HepG2 (cell line): Measurements from ENCODE around the gene PARP8. TPM values are rescaled to one million over a fixed set of nuclear protein-coding genes. Genes with fewer than 3 reads are reported as not detected.

Source experiments
- CBX1 ChIP-seq: IDR thresholded peaks from one replicate; pipeline ENCODE4 v1.6.1; 2016; ENCODE audit warnings: antibody characterized with exemption, low read depth
- CEBPG ChIP-seq: IDR thresholded peaks from 2 replicates; pipeline ENCODE4 v1.6.1; 2016
- HNF1B ChIP-seq: sonication (generic); formaldehyde crosslinking; IDR thresholded peaks from 2 replicates; pipeline ENCODE4 v1.5.1; 2020; ENCODE audit warnings: mild to moderate bottlenecking, moderate library complexity, missing genetic modification reagents
- KDM5B ChIP-seq: sonication (generic); formaldehyde crosslinking; IDR thresholded peaks from 2 replicates; pipeline ENCODE4 v1.4.0; 2020; ENCODE audit warnings: missing genetic modification reagents, mild to moderate bottlenecking, borderline replicate concordance
- KLF15 ChIP-seq: sonication (generic); formaldehyde crosslinking; IDR thresholded peaks from 2 replicates; pipeline ENCODE4 v1.8.1; 2023; ENCODE audit warnings: borderline replicate concordance, mild to moderate bottlenecking, inconsistent platforms, missing genetic modification reagents, mixed read lengths
- MED8 ChIP-seq: sonication (generic); formaldehyde crosslinking; IDR thresholded peaks from 2 replicates; pipeline ENCODE4 v1.8.1; 2023; ENCODE audit warnings: mild to moderate bottlenecking, missing genetic modification reagents; ENCODE audit not compliant: insufficient replicate concordance
- NBN ChIP-seq: fragments of 450-650 bp; conservative IDR thresholded peaks from 2 replicates; pipeline ENCODE4 v1.6.1; 2017
- NFKBIZ ChIP-seq: IDR thresholded peaks from 2 replicates; pipeline ENCODE4 v1.6.1; 2018; ENCODE audit warnings: missing genetic modification reagents, missing compliant biosample characterization
- NR0B2 ChIP-seq: sonication (generic); formaldehyde crosslinking; IDR thresholded peaks from 2 replicates; pipeline ENCODE4 v1.4.0; 2020; ENCODE audit warnings: mild to moderate bottlenecking, missing genetic modification reagents
- NRL ChIP-seq: sonication (generic); formaldehyde crosslinking; IDR thresholded peaks from 2 replicates; pipeline ENCODE4 v1.5.0; 2020; ENCODE audit warnings: missing genetic modification reagents, mild to moderate bottlenecking, moderate library complexity, borderline replicate concordance
- SMAD1 ChIP-seq: sonication (generic); formaldehyde crosslinking; IDR thresholded peaks from 2 replicates; pipeline ENCODE4 v1.4.0; 2020; ENCODE audit warnings: missing genetic modification reagents, low read depth, mild to moderate bottlenecking, borderline replicate concordance
- ZMAT3 ChIP-seq: sonication (generic); formaldehyde crosslinking; conservative IDR thresholded peaks from 2 replicates; pipeline ENCODE4 v1.7.0; 2021; ENCODE audit warnings: missing genetic modification reagents
- ZMYM3 ChIP-seq: sonication (generic); formaldehyde crosslinking; IDR thresholded peaks from 2 replicates; pipeline ENCODE4 v1.5.1; 2020; ENCODE audit warnings: mild to moderate bottlenecking, missing genetic modification reagents
- ZNF280D ChIP-seq: sonication (generic); formaldehyde crosslinking; IDR thresholded peaks from 2 replicates; pipeline ENCODE4 v1.5.1; 2020; ENCODE audit warnings: mild to moderate bottlenecking, missing genetic modification reagents
- ZNF432 ChIP-seq: sonication (generic); formaldehyde crosslinking; IDR thresholded peaks from 2 replicates; pipeline ENCODE4 v1.5.0; 2020; ENCODE audit warnings: missing genetic modification reagents, mild to moderate bottlenecking, borderline replicate concordance
- ZNF460 ChIP-seq: sonication (generic); formaldehyde crosslinking; IDR thresholded peaks from 2 replicates; pipeline ENCODE4 v1.5.1; 2020; ENCODE audit warnings: missing genetic modification reagents, mild to moderate bottlenecking, borderline replicate concordance
- ZNF501 ChIP-seq: sonication (generic); formaldehyde crosslinking; IDR thresholded peaks from 2 replicates; pipeline ENCODE4 v1.5.1; 2020; ENCODE audit warnings: mild to moderate bottlenecking, moderate library complexity, missing genetic modification reagents
- ZNF615 ChIP-seq: sonication (generic); formaldehyde crosslinking; IDR thresholded peaks from 2 replicates; pipeline ENCODE4 v1.5.0; 2020; ENCODE audit warnings: mild to moderate bottlenecking, missing genetic modification reagents, borderline replicate concordance
- ZNF687 ChIP-seq: sonication (generic); formaldehyde crosslinking; IDR thresholded peaks from 2 replicates; pipeline ENCODE4 v1.5.1; 2020; ENCODE audit warnings: mild to moderate bottlenecking, missing genetic modification reagents, moderate library complexity
- ZNF749 ChIP-seq: sonication (generic); formaldehyde crosslinking; IDR thresholded peaks from 2 replicates; pipeline ENCODE4 v1.8.0; 2022; ENCODE audit warnings: mild to moderate bottlenecking, missing genetic modification reagents, moderate library complexity, borderline replicate concordance
- ZNF780A ChIP-seq: sonication (generic); formaldehyde crosslinking; IDR thresholded peaks from 2 replicates; pipeline ENCODE4 v1.8.0; 2022; ENCODE audit warnings: mild to moderate bottlenecking, missing genetic modification reagents, moderate library complexity
- polyA plus RNA-seq, 8 experiments: library from polyadenylated mRNA; depleted of rRNA in 3 of 8; stranded (reverse) in 7 of 8; unstranded in 1 of 8; fragments of >200 nt; fragmentation: Illumina TruSeq in 4 of 8; extraction: Trizol in 4 of 8; gene quantifications; 2 replicates each; pipeline versions ENCODE4 v1.2.1 to v1.2.3, GENCODE V29; 2011 to 2016; ENCODE audit warnings: low read depth in 4 of 8, missing spikeins in 1 of 8, mixed read lengths in 1 of 8; ENCODE audit not compliant: insufficient read depth in 1 of 8
- total RNA-seq, 5 experiments: library from RNA; depleted of rRNA; stranded (reverse); fragments of >200 nt; fragmentation: Illumina TruSeq; extraction: Trizol; gene quantifications; 2 replicates each; pipeline ENCODE4 v1.2.3, GENCODE V29; 2016; ENCODE audit warnings: low read depth in 1 of 5

The PARP8 gene
- total and polyA plus RNA-seq, 2 of the 13 experiments (the other 11 are each of a cell fraction or from before 2014, with no cell fraction given) = 0.11 to 0.29 TPM

GRCh38 chr5:50667023-50667652 is 701 bp downstream of the PARP8 start (continued):
- TF ChIP-seq SMAD1 (CRISPR knock-in tag) (no peak), ZNF501 (CRISPR knock-in tag) (0 out of 2 replicates have a peak, but pooled peaks have one; percentile 22), ZNF780A (no peak), ZNF460 (CRISPR knock-in tag) (no peak), NBN (no peak), ZNF432 (CRISPR knock-in tag) (no peak), ZNF280D (CRISPR knock-in tag) (no peak), KLF15 (no peak), HNF1B (CRISPR knock-in tag) (no peak), CEBPG (peak; percentile 87), MED8 (CRISPR knock-in tag) (no peak), CBX1 (no peak), ZNF615 (CRISPR knock-in tag) (no peak), NFKBIZ (CRISPR knock-in tag) (no peak), ZNF687 (CRISPR knock-in tag) (peak; percentile 59), ZNF749 (CRISPR knock-in tag) (no peak), KDM5B (CRISPR knock-in tag) (0 out of 2 replicates have a peak, but pooled peaks have one; percentile 23), ZMYM3 (0 out of 2 replicates have a peak, but pooled peaks have one; percentile 19), ZMAT3 (CRISPR knock-in tag) (no peak), NR0B2 (peak; percentile 32; the same call in 1 of the 2 replicates), NRL (CRISPR knock-in tag) (peak; percentile 20; the same call in 1 of the 2 replicates)
